Hepatocyte (in vitro differentiated cells): ENCODE results near the gene FCMR. TPM values are rescaled to one million over a fixed set of nuclear protein-coding genes. Genes with fewer than 3 reads are reported as not detected.

Source experiments
- DNase-seq: peaks from one replicate; pipeline ENCODE4 v3.0.0-alpha.2; 2016; ENCODE audit warnings: low spot score
- H2AFZ ChIP-seq: fragments of 200-600 bp; sonication (generic); 2 replicates; pipeline ENCODE4 v1.6.0; 2016; ENCODE audit warnings: antibody characterized with exemption, mild to moderate bottlenecking
- H3K27ac ChIP-seq: fragments of 200-600 bp; sonication (generic); 2 replicates; pipeline ENCODE4 v1.5.1; 2016; ENCODE audit warnings: mild to moderate bottlenecking
- H3K27me3 ChIP-seq: fragments of 200-600 bp; sonication (generic); 2 replicates; pipeline ENCODE4 v1.6.1; 2016
- H3K36me3 ChIP-seq: fragments of 200-600 bp; sonication (generic); replicated peaks from 2 replicates; pipeline ENCODE4 v1.5.1; 2016; ENCODE audit warnings: low read depth; ENCODE audit not compliant: insufficient read depth
- H3K4me1 ChIP-seq: fragments of 200-600 bp; sonication (generic); 2 replicates; pipeline ENCODE4 v1.5.1; 2016; ENCODE audit warnings: mild to moderate bottlenecking, moderate library complexity; ENCODE audit not compliant: insufficient read depth
- H3K4me2 ChIP-seq: fragments of 200-600 bp; sonication (generic); 2 replicates; pipeline ENCODE4 v1.6.0; 2016
- H3K4me3 ChIP-seq: fragments of 200-600 bp; sonication (generic); 2 replicates; pipeline ENCODE4 v1.5.1; 2016; ENCODE audit warnings: mild to moderate bottlenecking
- H3K79me2 ChIP-seq: fragments of 200-600 bp; sonication (generic); 2 replicates; pipeline ENCODE4 v1.6.0; 2017; ENCODE audit warnings: mild to moderate bottlenecking
- H3K9me2 ChIP-seq: fragments of 200-600 bp; sonication (generic); replicated peaks from 2 replicates; pipeline ENCODE4 v1.6.0; 2017; ENCODE audit warnings: mild to moderate bottlenecking; ENCODE audit not compliant: insufficient read depth
- H3K9me3 ChIP-seq: fragments of 200-600 bp; sonication (generic); 2 replicates; pipeline ENCODE4 v1.5.1; 2016; ENCODE audit warnings: low read depth, mild to moderate bottlenecking
- H4K20me1 ChIP-seq: fragments of 200-600 bp; sonication (generic); 2 replicates; pipeline ENCODE4 v1.6.0; 2016; ENCODE audit warnings: mild to moderate bottlenecking; ENCODE audit not compliant: insufficient read depth, poor library complexity, severe bottlenecking
- CTCF ChIP-seq: fragments of 200-600 bp; sonication (generic); IDR thresholded peaks from 2 replicates; pipeline ENCODE4 v1.5.1; 2016; ENCODE audit warnings: antibody characterized with exemption, mild to moderate bottlenecking; ENCODE audit not compliant: poor library complexity
- EZH2 ChIP-seq: fragments of 200-600 bp; sonication (generic); IDR thresholded peaks from 2 replicates; pipeline ENCODE4 v1.6.1; 2016; ENCODE audit warnings: antibody characterized with exemption, mild to moderate bottlenecking, borderline replicate concordance
- EZH2phosphoT487 ChIP-seq: fragments of 200-600 bp; sonication (generic); IDR thresholded peaks from one replicate; pipeline ENCODE4 v1.6.1; 2018; ENCODE audit warnings: antibody characterized with exemption, mild to moderate bottlenecking, low read depth, moderate library complexity; ENCODE audit not compliant: unreplicated experiment, severe bottlenecking
- WGBS: methylation state at CpG from one replicate; pipeline ENCODE4 v1.1.6; 2016; ENCODE audit warnings: low lambda C conversion rate; ENCODE audit errors: missing lambda C conversion rate; 5-methylcytosine and 5-hydroxymethylcytosine counted together
- polyA plus RNA-seq: library from polyadenylated mRNA; unstranded; fragments of >200 nt; fragmentation: Nextera tagmentation; extraction: Ambion mirVana; gene quantifications from 2 replicates; pipeline ENCODE4 v1.2.1, GENCODE V29; 2016
- total RNA-seq: library from RNA; depleted of rRNA; stranded (reverse); fragments of >200 nt; gene quantifications from 2 replicates; pipeline ENCODE4 v1.2.3, GENCODE V29; 2014

Gene FCMR
- total and polyA plus RNA-seq, 2 experiments from 2014 or later, result 0.71 to 0.97 TPM

- Histone ChIP-seq H3K79me2 (no peaks in the 10 kb centered on the region), H3K4me3 (no peak overlapping the region), H3K27ac (no peak overlapping the region), H2AFZ (no peak overlapping the region), H3K4me1 (no peaks in the 10 kb centered on the region), H3K36me3 (no peaks in the 10 kb centered on the region), H3K9me2 (no peaks in the 10 kb centered on the region), H4K20me1 (no peaks in the 10 kb centered on the region), H3K27me3 (peaks cover 4% of the 10 kb centered on the region), H3K9me3 (no peaks in the 10 kb centered on the region), H3K4me2 (no peak overlapping the region)
- no peak for TF ChIP-seq EZH2
- TF ChIP-seq EZH2phosphoT487, result no peak
- TF ChIP-seq CTCF, result no peak
- WGBS, result 82% methylated on average over 7 of the region's 8 CpGs
- DNase-seq, result no peak
Measured at GRCh38 chr1:206916000-206916709, 5.6 kb downstream of the FCMR start.

- peaks cover 10% of the 10 kb centered on the region for H3K27me3 ChIP-seq
- H2AFZ ChIP-seq, result no peak overlapping the region
- DNase-seq, result no peak
- no peak overlapping the region for H3K4me2 ChIP-seq
- no peak overlapping the region for H3K4me3 ChIP-seq
- TF ChIP-seq EZH2, result no peak
- TF ChIP-seq CTCF, result no peak
- no peak for TF ChIP-seq EZH2phosphoT487
- no peaks in the 10 kb centered on the region for H4K20me1 ChIP-seq
- H3K27ac ChIP-seq, result no peak overlapping the region
- H3K9me2 ChIP-seq, result no peaks in the 10 kb centered on the region
- WGBS, result 88% methylated on average over 15 of the region's 15 CpGs
- no peaks in the 10 kb centered on the region for H3K79me2 ChIP-seq
- no peaks in the 10 kb centered on the region for H3K36me3 ChIP-seq
- no peaks in the 10 kb centered on the region for H3K9me3 ChIP-seq
- no peaks in the 10 kb centered on the region for H3K4me1 ChIP-seq
Measured at GRCh38 chr1:206915030-206915735, 6.6 kb downstream of the FCMR start.

- H3K9me2 ChIP-seq, result no peaks in the 10 kb centered on the region
- no peak overlapping the region for H2AFZ ChIP-seq
- no peaks in the 10 kb centered on the region for H4K20me1 ChIP-seq
- no peak overlapping the region for H3K4me3 ChIP-seq
- H3K4me2 ChIP-seq, result no peak overlapping the region
- TF ChIP-seq CTCF (no peak), EZH2phosphoT487 (no peak), EZH2 (no peak)
- peaks cover 1% of the 10 kb centered on the region for H3K4me1 ChIP-seq
- H3K36me3 ChIP-seq, result no peaks in the 10 kb centered on the region
- no peaks in the 10 kb centered on the region for H3K79me2 ChIP-seq
- H3K9me3 ChIP-seq, result no peaks in the 10 kb centered on the region
- WGBS, result 88% methylated on average over 12 of the region's 12 CpGs
- peaks cover 15% of the 10 kb centered on the region for H3K27me3 ChIP-seq
- no peak overlapping the region for H3K27ac ChIP-seq
- DNase-seq, result no peak
Measured at GRCh38 chr1:206913766-206914537, 7.8 kb downstream of the FCMR start.
